Measurements from ENCODE around the gene HOXB1.
A peak's percentile ranks its signal among the peaks of the same experiment; 100 is the strongest.
"Not testable (repeated sequence)": the region's sequence is repeated elsewhere in the genome, so short reads cannot be mapped to it uniquely, and the experiment has no call there.

Gene HOXB1

GRCh38 chr17:48494335-48494734 lies 36.5 kb downstream of the HOXB1 start:
- no peak for DNase-seq (ENCODE audit: low read depth)

- DNase-seq (ENCODE audit: low read depth), result no peak
Measured at GRCh38 chr17:48492401-48493298, 38.2 kb downstream of the HOXB1 start.

GRCh38 chr17:48491527-48492273 lies 39.1 kb downstream of the HOXB1 start:
- DNase-seq (ENCODE audit: low read depth), result no peak

GRCh38 chr17:48490451-48490892 lies 40.3 kb downstream of the HOXB1 start:
- no peak for DNase-seq (ENCODE audit: low read depth)

GRCh38 chr17:48489781-48490180 lies 41.0 kb downstream of the HOXB1 start:
- DNase-seq (ENCODE audit: low read depth), result no peak

GRCh38 chr17:48488548-48489106 lies 42.2 kb downstream of the HOXB1 start:
- DNase-seq (ENCODE audit: low read depth), result no peak

GRCh38 chr17:48487221-48487620 lies 43.6 kb downstream of the HOXB1 start:
- no peak for DNase-seq (ENCODE audit: low read depth)

GRCh38 chr17:48486557-48486956 lies 44.3 kb downstream of the HOXB1 start:
- no peak for DNase-seq (ENCODE audit: low read depth)

GRCh38 chr17:48484850-48485249 lies 46.0 kb downstream of the HOXB1 start:
- DNase-seq (ENCODE audit: low read depth), result no peak

GRCh38 chr17:48484256-48484655 lies 46.6 kb downstream of the HOXB1 start:
- DNase-seq (ENCODE audit: low read depth), result no peak

- DNase-seq (ENCODE audit: low read depth), result peak; percentile 98
Measured at GRCh38 chr17:48483471-48484131, 47.2 kb downstream of the HOXB1 start.

- DNase-seq (ENCODE audit: low read depth), result no peak
Measured at GRCh38 chr17:48483004-48483403, 47.8 kb downstream of the HOXB1 start.

GRCh38 chr17:48482301-48482700 lies 48.5 kb downstream of the HOXB1 start:
- DNase-seq (ENCODE audit: low read depth), result not testable (repeated sequence)

GRCh38 chr17:48479014-48479402 lies 51.8 kb downstream of the HOXB1 start:
- no peak for DNase-seq (ENCODE audit: low read depth)

Data from HS-27A (cell line).